T follicular helper cell (primary cell): Measurements from ENCODE around the gene AP2S1.
"Not testable (repeated sequence)": the region's sequence is repeated elsewhere in the genome, so short reads cannot be mapped to it uniquely, and the experiment has no call there.

Source experiments
- DNase-seq: peaks from one replicate; pipeline ENCODE4 v3.0.0-alpha.2; 2020; ENCODE audit warnings: low read depth
- total RNA-seq, 2 experiments: gene quantifications; one replicate each; lab custom pipeline; 2026; lab: John Stamatoyannopoulos, UW

Gene AP2S1
- 24.5 to 34.4 reads per million in 2 experiments for total RNA-seq

- peak; percentile 91 for DNase-seq
Observed at GRCh38 chr19:46850228-46851203, at the start of gene AP2S1. TSS of gene AP2S1 (minus strand) at chr19:46850846. CDS start at chr19:46850766, 80 bp downstream.

- no peak for DNase-seq
Observed at GRCh38 chr19:46900341-46900740, 49.7 kb upstream of the AP2S1 start.

- DNase-seq, result no peak
Observed at GRCh38 chr19:46898731-46899130, 48.1 kb upstream of the AP2S1 start.

GRCh38 chr19:46896076-46896794, 45.6 kb upstream of the AP2S1 start:
- DNase-seq, result no peak

- DNase-seq, result no peak
Observed at GRCh38 chr19:46892252-46893179, 41.9 kb upstream of the AP2S1 start.

- no peak for DNase-seq
Observed at GRCh38 chr19:46890423-46891170, 40.0 kb upstream of the AP2S1 start.

- DNase-seq, result no peak
Observed at GRCh38 chr19:46887240-46887782, 36.7 kb upstream of the AP2S1 start.

- DNase-seq, result no peak
Observed at GRCh38 chr19:46886546-46887239, 36.0 kb upstream of the AP2S1 start.

GRCh38 chr19:46885411-46885810, 34.8 kb upstream of the AP2S1 start:
- no peak for DNase-seq

GRCh38 chr19:46882751-46883150, 32.1 kb upstream of the AP2S1 start:
- DNase-seq, result not testable (repeated sequence)

GRCh38 chr19:46882034-46882433, 31.4 kb upstream of the AP2S1 start:
- no peak for DNase-seq

- DNase-seq, result no peak
Observed at GRCh38 chr19:46881092-46881491, 30.4 kb upstream of the AP2S1 start.

GRCh38 chr19:46880431-46880830, 29.8 kb upstream of the AP2S1 start:
- no peak for DNase-seq

- no peak for DNase-seq
Observed at GRCh38 chr19:46878613-46879375, 28.1 kb upstream of the AP2S1 start.

- no peak for DNase-seq
Observed at GRCh38 chr19:46875657-46876056, 25.0 kb upstream of the AP2S1 start.

GRCh38 chr19:46875234-46875633, 24.6 kb upstream of the AP2S1 start:
- DNase-seq, result no peak

GRCh38 chr19:46872967-46873366, 22.3 kb upstream of the AP2S1 start:
- no peak for DNase-seq

- not testable (repeated sequence) for DNase-seq
Observed at GRCh38 chr19:46871173-46871572, 20.5 kb upstream of the AP2S1 start.
